ENCODE data around the gene PAM. TPM values are rescaled to one million over a fixed set of nuclear protein-coding genes. Genes with fewer than 3 reads are reported as not detected.

Gene PAM
- total and polyA plus RNA-seq, 2 of the 13 experiments (the other 11 are each of a cell fraction or from before 2014, with no cell fraction given) = 20.2 to 79.1 TPM

- TF ChIP-seq HNF4G (IDR thresholded peaks at IDR 0.05; ENCODE audit: borderline replicate concordance, low read depth, low read length) (no peak), HNF4G (CRISPR knock-in tag; IDR thresholded peaks at IDR 0.05; ENCODE audit: borderline replicate concordance, low read depth) (no peak), ADNP (CRISPR knock-in tag; IDR thresholded peaks at IDR 0.05) (no peak), DMTF1 (CRISPR knock-in tag; IDR thresholded peaks at IDR 0.05) (no peak), HNRNPL (IDR thresholded peaks at IDR 0.05; ENCODE audit: low read depth, low read length) (no peak), ZBTB43 (CRISPR knock-in tag; conservative IDR thresholded peaks at IDR 0.05) (peak; percentile 47; the same call in 1 of the 2 replicates), SNAPC5 (CRISPR knock-in tag; IDR thresholded peaks at IDR 0.05; ENCODE audit: borderline replicate concordance) (no peak), ZNF44 (CRISPR knock-in tag; IDR thresholded peaks at IDR 0.05) (no peak), CENPT (CRISPR knock-in tag; IDR thresholded peaks at IDR 0.05; ENCODE audit: low read depth) (no peak), IRF9 (CRISPR knock-in tag; IDR thresholded peaks at IDR 0.05; ENCODE audit: borderline replicate concordance) (no peak; the same call in 1 of the 2 replicates), ZNF704 (CRISPR knock-in tag; IDR thresholded peaks at IDR 0.05; ENCODE audit: borderline replicate concordance) (no peak), MAF1 (CRISPR knock-in tag; IDR thresholded peaks at IDR 0.05; ENCODE audit: borderline replicate concordance) (no peak), CSRNP1 (CRISPR knock-in tag; IDR thresholded peaks at IDR 0.05) (no peak), ZUFSP (CRISPR knock-in tag; IDR thresholded peaks at IDR 0.05; ENCODE audit: borderline replicate concordance) (no peak), AKAP8 (CRISPR knock-in tag; IDR thresholded peaks at IDR 0.05) (no peak), ZNF451 (CRISPR knock-in tag; IDR thresholded peaks at IDR 0.05) (0 out of 2 replicates have a peak, but pooled peaks have one; percentile 41), ZNF878 (CRISPR knock-in tag; IDR thresholded peaks at IDR 0.05) (no peak), FIP1L1 (IDR thresholded peaks at IDR 0.05; ENCODE audit: borderline replicate concordance, insufficient read depth, low read depth, low read length) (no peak)
Observed at GRCh38 chr5:102754767-102755431, at the start of gene PAM (continued).
